Measurements from ENCODE around the gene LHX6.

DNA sequence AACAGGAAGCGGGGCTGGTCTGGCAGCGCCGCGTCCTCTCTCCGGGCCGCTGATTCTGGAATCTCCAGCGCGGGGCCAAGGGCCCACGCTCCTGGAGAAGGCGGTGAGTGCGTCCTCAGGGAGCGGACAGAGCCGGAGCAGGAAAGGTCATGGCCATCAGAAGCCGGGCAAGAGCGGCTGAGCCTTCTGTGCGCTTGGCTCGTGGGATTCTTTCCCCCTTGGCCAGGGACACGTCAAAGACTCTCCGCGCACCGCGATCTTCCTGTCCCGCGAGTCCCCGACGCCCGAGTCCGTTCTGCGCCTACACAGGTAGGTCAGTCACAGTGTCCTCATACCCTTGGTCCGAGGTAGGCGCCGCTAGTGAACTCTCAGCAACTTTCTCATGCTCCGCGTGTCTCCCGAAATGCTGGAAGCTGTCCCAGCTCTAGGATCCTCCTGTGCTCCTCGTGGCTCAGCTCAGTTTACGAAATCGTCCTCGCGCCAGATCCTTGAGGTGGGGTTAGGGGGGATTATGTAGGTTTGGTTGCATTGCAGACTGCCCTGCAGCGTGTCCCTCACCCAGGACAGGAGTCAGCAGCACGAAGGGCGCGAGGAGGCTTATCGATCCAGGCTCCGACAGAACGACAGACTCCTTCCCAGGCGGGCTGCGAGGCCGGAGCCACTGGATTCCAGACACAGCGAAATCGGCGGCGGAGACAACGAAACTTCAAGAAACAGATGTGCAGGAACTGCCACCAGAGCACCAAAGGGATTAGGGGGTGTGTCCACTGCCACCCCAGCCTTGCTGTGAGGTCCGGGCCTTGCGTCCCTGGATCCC is 8.7 kb downstream of the LHX6 start:
- peak; percentile 92 for TF ChIP-seq EZH2 (IDR thresholded peaks at IDR 0.05; ENCODE audit: low read depth, unreplicated experiment)
- no peak for TF ChIP-seq CREB1 (CRISPR knock-in tag; IDR thresholded peaks at IDR 0.05; ENCODE audit: low read depth)
- TF ChIP-seq, protein P1, sequence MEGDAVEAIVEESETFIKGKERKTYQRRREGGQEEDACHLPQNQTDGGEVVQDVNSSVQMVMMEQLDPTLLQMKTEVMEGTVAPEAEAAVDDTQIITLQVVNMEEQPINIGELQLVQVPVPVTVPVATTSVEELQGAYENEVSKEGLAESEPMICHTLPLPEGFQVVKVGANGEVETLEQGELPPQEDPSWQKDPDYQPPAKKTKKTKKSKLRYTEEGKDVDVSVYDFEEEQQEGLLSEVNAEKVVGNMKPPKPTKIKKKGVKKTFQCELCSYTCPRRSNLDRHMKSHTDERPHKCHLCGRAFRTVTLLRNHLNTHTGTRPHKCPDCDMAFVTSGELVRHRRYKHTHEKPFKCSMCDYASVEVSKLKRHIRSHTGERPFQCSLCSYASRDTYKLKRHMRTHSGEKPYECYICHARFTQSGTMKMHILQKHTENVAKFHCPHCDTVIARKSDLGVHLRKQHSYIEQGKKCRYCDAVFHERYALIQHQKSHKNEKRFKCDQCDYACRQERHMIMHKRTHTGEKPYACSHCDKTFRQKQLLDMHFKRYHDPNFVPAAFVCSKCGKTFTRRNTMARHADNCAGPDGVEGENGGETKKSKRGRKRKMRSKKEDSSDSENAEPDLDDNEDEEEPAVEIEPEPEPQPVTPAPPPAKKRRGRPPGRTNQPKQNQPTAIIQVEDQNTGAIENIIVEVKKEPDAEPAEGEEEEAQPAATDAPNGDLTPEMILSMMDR (conservative IDR thresholded peaks at IDR 0.05; ENCODE audit: low read depth in 2 of 2) = no peak
- TF ChIP-seq, protein P2, sequence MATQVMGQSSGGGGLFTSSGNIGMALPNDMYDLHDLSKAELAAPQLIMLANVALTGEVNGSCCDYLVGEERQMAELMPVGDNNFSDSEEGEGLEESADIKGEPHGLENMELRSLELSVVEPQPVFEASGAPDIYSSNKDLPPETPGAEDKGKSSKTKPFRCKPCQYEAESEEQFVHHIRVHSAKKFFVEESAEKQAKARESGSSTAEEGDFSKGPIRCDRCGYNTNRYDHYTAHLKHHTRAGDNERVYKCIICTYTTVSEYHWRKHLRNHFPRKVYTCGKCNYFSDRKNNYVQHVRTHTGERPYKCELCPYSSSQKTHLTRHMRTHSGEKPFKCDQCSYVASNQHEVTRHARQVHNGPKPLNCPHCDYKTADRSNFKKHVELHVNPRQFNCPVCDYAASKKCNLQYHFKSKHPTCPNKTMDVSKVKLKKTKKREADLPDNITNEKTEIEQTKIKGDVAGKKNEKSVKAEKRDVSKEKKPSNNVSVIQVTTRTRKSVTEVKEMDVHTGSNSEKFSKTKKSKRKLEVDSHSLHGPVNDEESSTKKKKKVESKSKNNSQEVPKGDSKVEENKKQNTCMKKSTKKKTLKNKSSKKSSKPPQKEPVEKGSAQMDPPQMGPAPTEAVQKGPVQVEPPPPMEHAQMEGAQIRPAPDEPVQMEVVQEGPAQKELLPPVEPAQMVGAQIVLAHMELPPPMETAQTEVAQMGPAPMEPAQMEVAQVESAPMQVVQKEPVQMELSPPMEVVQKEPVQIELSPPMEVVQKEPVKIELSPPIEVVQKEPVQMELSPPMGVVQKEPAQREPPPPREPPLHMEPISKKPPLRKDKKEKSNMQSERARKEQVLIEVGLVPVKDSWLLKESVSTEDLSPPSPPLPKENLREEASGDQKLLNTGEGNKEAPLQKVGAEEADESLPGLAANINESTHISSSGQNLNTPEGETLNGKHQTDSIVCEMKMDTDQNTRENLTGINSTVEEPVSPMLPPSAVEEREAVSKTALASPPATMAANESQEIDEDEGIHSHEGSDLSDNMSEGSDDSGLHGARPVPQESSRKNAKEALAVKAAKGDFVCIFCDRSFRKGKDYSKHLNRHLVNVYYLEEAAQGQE (IDR thresholded peaks at IDR 0.05; ENCODE audit: unreplicated experiment) = no peak
- TF ChIP-seq JUNB (IDR thresholded peaks at IDR 0.05; ENCODE audit: unreplicated experiment) = no peak
- peak; percentile 96 for TF ChIP-seq EZH2phosphoT487 (IDR thresholded peaks at IDR 0.05; ENCODE audit: unreplicated experiment)
- no peak for TF ChIP-seq POLR2AphosphoS5 (IDR thresholded peaks at IDR 0.05; ENCODE audit: low read depth)
- no peak for TF ChIP-seq ZNF114 (CRISPR knock-in tag; IDR thresholded peaks at IDR 0.05)
- TF ChIP-seq, protein P3, sequence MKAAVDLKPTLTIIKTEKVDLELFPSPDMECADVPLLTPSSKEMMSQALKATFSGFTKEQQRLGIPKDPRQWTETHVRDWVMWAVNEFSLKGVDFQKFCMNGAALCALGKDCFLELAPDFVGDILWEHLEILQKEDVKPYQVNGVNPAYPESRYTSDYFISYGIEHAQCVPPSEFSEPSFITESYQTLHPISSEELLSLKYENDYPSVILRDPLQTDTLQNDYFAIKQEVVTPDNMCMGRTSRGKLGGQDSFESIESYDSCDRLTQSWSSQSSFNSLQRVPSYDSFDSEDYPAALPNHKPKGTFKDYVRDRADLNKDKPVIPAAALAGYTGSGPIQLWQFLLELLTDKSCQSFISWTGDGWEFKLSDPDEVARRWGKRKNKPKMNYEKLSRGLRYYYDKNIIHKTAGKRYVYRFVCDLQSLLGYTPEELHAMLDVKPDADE (IDR thresholded peaks at IDR 0.05) = no peak
- no peak for TF ChIP-seq NANOG (IDR thresholded peaks at IDR 0.05; ENCODE audit: borderline replicate concordance)
- TF ChIP-seq ZNF331 (CRISPR knock-in tag; IDR thresholded peaks at IDR 0.05; ENCODE audit: low read depth) = no peak

Data from GM23338 (cell line).